GM04504 (cell line): ENCODE results near the gene DNAJC12.
"Not testable (repeated sequence)": the region's sequence is repeated elsewhere in the genome, so short reads cannot be mapped to it uniquely, and the experiment has no call there.

Source experiments
- DNase-seq: peaks from one replicate; pipeline ENCODE4 v3.0.0-alpha.2; 2012; ENCODE audit warnings: low read depth

DNAJC12 gene

GRCh38 chr10:67839951-67840350, 2.0 kb upstream of the DNAJC12 start:
- DNase-seq, result no peak

GRCh38 chr10:67839511-67839910, 1.5 kb upstream of the DNAJC12 start:
- not testable (repeated sequence) for DNase-seq

GRCh38 chr10:67836972-67837371, 1.0 kb downstream of the DNAJC12 start:
- DNase-seq, result no peak

GRCh38 chr10:67836488-67836887, 1.5 kb downstream of the DNAJC12 start:
- DNase-seq, result no peak

- DNase-seq, result not testable (repeated sequence)
These were observed 2.2 kb downstream of the DNAJC12 start for GRCh38 chr10:67835541-67836394.

GRCh38 chr10:67834375-67834774, 3.6 kb downstream of the DNAJC12 start:
- DNase-seq, result no peak

GRCh38 chr10:67827811-67828210, 10.2 kb downstream of the DNAJC12 start:
- no peak for DNase-seq

GRCh38 chr10:67819768-67820204, 18.2 kb downstream of the DNAJC12 start:
- DNase-seq, result no peak

- DNase-seq, result no peak
These were observed 19.7 kb downstream of the DNAJC12 start for GRCh38 chr10:67818323-67818722.

GRCh38 chr10:67816719-67817118, 21.3 kb downstream of the DNAJC12 start:
- no peak for DNase-seq

- no peak for DNase-seq
These were observed 22.4 kb downstream of the DNAJC12 start for GRCh38 chr10:67815571-67816059.

- no peak for DNase-seq
These were observed 26.0 kb downstream of the DNAJC12 start for GRCh38 chr10:67812007-67812406.

GRCh38 chr10:67809107-67809506, 28.9 kb downstream of the DNAJC12 start:
- DNase-seq, result no peak

GRCh38 chr10:67808704-67809103, 29.3 kb downstream of the DNAJC12 start:
- DNase-seq, result no peak

- no peak for DNase-seq
These were observed 30.0 kb downstream of the DNAJC12 start for GRCh38 chr10:67807855-67808456.

- no peak for DNase-seq
These were observed 33.7 kb downstream of the DNAJC12 start for GRCh38 chr10:67804395-67804678.

- DNase-seq, result no peak
These were observed 34.2 kb downstream of the DNAJC12 start for GRCh38 chr10:67803588-67804394.

GRCh38 chr10:67802767-67803538, 35.0 kb downstream of the DNAJC12 start:
- no peak for DNase-seq

GRCh38 chr10:67801118-67801517, 36.9 kb downstream of the DNAJC12 start:
- DNase-seq, result no peak

GRCh38 chr10:67794909-67795460, 43.0 kb downstream of the DNAJC12 start:
- no peak for DNase-seq

- DNase-seq, result no peak
These were observed 43.7 kb downstream of the DNAJC12 start for GRCh38 chr10:67794256-67794655.

GRCh38 chr10:67793313-67793712, 44.7 kb downstream of the DNAJC12 start:
- no peak for DNase-seq
